RWPE1 (cell line): ENCODE measurements around the gene SCUBE3.

ENCODE experiments used
- CTCF ChIA-PET: fragments of 350-600 bp; sonication (Branson Sonifier 250); formaldehyde crosslinking; extraction: SDS; loops from one replicate; lab custom pipeline; 2021; lab: Yijun Ruan, JAX
- POLR2A ChIA-PET: fragments of 400-600 bp; formaldehyde crosslinking; extraction: SDS; loops from one replicate; lab custom pipeline; 2020; ENCODE audit warnings: antibody characterized with exemption; ENCODE audit not compliant: low non-redundant PET; lab: Yijun Ruan, JAX
- DNase-seq: peaks from one replicate; pipeline ENCODE4 v3.0.0; 2012; ENCODE audit warnings: low spot score
- H3K27ac ChIP-seq: fragments of 450-650 bp; 2 replicates; pipeline ENCODE4 v1.5.1; 2017
- TF ChIP-seq, protein P1 (sequence below): fragments of 450-650 bp; conservative IDR thresholded peaks from 2 replicates; pipeline ENCODE4 v1.5.1; 2017; ENCODE audit warnings: low read depth, mild to moderate bottlenecking

Gene SCUBE3

DNA sequence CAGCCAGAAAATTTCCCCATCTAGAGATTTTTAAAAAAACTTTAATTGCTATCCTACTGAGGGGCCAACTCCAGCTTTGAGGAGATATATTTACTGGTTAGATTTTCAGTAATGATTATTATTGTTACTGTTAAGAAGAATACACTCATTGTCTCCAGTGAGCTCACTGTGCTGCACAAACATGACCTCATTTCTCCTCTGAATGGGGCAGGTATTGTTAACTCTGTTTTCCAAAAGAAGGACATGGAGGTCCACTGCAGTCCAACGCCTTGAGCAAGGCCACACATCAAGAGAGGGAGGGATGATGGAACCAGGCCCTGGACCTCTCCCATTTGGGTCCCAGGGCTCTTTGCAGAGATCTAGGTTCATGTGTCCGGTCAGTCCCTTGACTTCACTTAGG is 13.9 kb upstream of the SCUBE3 start:
- ChIA-PET CTCF (interaction anchor here (0.5 to 1.7 kb wide), 3 partner anchors 41 to 774 kb away, joined by 5 to 8 read pairs (median 7); partner anchors contain the start of gene RPS10), POLR2A (no interaction called here)
- no peak overlapping the region for H3K27ac ChIP-seq
- no peak for DNase-seq
- TF ChIP-seq, protein P1, sequence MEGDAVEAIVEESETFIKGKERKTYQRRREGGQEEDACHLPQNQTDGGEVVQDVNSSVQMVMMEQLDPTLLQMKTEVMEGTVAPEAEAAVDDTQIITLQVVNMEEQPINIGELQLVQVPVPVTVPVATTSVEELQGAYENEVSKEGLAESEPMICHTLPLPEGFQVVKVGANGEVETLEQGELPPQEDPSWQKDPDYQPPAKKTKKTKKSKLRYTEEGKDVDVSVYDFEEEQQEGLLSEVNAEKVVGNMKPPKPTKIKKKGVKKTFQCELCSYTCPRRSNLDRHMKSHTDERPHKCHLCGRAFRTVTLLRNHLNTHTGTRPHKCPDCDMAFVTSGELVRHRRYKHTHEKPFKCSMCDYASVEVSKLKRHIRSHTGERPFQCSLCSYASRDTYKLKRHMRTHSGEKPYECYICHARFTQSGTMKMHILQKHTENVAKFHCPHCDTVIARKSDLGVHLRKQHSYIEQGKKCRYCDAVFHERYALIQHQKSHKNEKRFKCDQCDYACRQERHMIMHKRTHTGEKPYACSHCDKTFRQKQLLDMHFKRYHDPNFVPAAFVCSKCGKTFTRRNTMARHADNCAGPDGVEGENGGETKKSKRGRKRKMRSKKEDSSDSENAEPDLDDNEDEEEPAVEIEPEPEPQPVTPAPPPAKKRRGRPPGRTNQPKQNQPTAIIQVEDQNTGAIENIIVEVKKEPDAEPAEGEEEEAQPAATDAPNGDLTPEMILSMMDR, result no peak

DNA sequence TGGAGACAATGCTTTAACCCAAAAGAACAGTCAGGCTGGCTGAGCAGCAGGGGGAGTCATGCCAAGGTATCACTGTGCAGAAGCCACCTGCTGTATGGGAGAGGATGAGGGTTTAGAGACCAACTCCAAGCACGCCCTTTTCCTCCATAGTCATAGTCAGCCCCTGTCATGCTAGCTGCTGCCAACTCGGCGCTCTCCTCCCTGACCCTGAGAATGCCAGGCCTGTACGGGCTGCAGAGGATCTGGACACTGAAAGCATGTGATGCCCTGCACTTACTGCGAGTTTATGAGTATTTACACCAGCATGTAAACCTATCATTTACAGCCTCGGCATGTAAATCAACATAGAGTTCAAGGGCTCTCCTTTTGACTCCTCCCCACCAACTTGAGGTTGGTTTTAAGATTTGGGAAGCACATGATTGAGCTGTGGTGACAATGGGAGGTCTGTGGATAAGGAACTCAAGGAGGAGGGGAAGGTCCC is 11.7 kb upstream of the SCUBE3 start:
- no peak for DNase-seq
- POLR2A ChIA-PET, result no interaction called here
- CTCF ChIA-PET, result interaction anchor here (1.0 kb wide), 1 partner anchor 55 kb away, joined by 4 read pairs; no protein-coding TSS in a partner anchor
- TF ChIP-seq, protein P1, result no peak
- H3K27ac ChIP-seq, result no peak overlapping the region

- no peak for DNase-seq
- TF ChIP-seq, protein P1, result no peak
- no peak overlapping the region for H3K27ac ChIP-seq
- ChIA-PET POLR2A (no interaction called here), CTCF (interaction anchor here (4.9 to 5.0 kb wide), 2 partner anchors 38 to 57 kb away, joined by 36 to 37 read pairs; no protein-coding TSS in a partner anchor)
Measured at GRCh38 chr6:35203152-35203670, 10.5 kb upstream of the SCUBE3 start.

GRCh38 chr6:35203680-35204079 is 10.1 kb upstream of the SCUBE3 start:
- TF ChIP-seq, protein P1, result no peak
- DNase-seq, result no peak
- CTCF ChIA-PET, result interaction anchor here (1.0 to 5.0 kb wide), 3 partner anchors 38 to 309 kb away, joined by 3 to 37 read pairs (median 36); no protein-coding TSS in a partner anchor
- H3K27ac ChIP-seq, result no peak overlapping the region
- POLR2A ChIA-PET, result no interaction called here

GRCh38 chr6:35206346-35206745 is 7.4 kb upstream of the SCUBE3 start:
- POLR2A ChIA-PET, result no interaction called here

DNA sequence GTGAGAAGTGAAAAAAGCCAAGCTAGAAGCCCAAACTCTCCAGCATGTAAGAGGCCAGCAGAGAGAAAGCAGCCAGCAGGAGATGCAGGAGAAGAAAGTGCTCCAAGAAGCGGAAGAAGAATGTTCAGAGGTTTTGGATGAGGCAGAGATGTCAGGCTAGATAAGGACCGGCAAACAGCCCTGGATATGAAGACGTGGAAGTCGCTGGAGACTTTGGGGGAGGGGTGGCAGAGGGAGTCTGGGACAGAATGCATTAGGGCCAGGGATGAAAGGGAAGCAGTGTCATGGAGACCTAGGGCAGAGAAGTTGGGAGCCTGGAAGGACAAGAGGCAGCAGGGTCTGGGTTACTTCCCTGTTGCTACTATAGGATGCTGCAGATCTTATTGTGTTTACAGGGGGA is 5.3 kb upstream of the SCUBE3 start:
- H3K27ac ChIP-seq, result no peak overlapping the region
- ChIA-PET CTCF (interaction anchor here (0.5 to 5.0 kb wide), 3 partner anchors 21 to 849 kb away, joined by 3 to 36 read pairs (median 3); no protein-coding TSS in a partner anchor), POLR2A (no interaction called here)
- TF ChIP-seq, protein P1, result no peak
- DNase-seq, result no peak

More at GRCh38 chr6:35206346-35206745, 7.4 kb upstream of the SCUBE3 start:
- no peak for DNase-seq
- H3K27ac ChIP-seq, result no peak overlapping the region
- TF ChIP-seq, protein P1, result no peak
- CTCF ChIA-PET, result interaction anchor here (0.6 to 5.0 kb wide), 5 partner anchors 35 to 414 kb away, joined by 4 to 37 read pairs (median 9); no protein-coding TSS in a partner anchor
